HEK293T (cell line): ENCODE results near the gene NDUFA13.

Experiments used
- ELF4 ChIP-seq: fragments of 450-650 bp; IDR thresholded peaks from 2 replicates; pipeline ENCODE4 v1.6.1; 2017; ENCODE audit warnings: antibody characterized with exemption
- LEF1 ChIP-seq: fragments of 450-650 bp; IDR thresholded peaks from 2 replicates; pipeline ENCODE4 v1.6.1; 2017; ENCODE audit warnings: mild to moderate bottlenecking, borderline replicate concordance
- SP1 ChIP-seq: fragments of 450-650 bp; IDR thresholded peaks from 2 replicates; pipeline ENCODE4 v1.6.1; 2017
- TARDBP ChIP-seq: fragments of 450-650 bp; IDR thresholded peaks from 2 replicates; pipeline ENCODE4 v1.6.1; 2016

DNA sequence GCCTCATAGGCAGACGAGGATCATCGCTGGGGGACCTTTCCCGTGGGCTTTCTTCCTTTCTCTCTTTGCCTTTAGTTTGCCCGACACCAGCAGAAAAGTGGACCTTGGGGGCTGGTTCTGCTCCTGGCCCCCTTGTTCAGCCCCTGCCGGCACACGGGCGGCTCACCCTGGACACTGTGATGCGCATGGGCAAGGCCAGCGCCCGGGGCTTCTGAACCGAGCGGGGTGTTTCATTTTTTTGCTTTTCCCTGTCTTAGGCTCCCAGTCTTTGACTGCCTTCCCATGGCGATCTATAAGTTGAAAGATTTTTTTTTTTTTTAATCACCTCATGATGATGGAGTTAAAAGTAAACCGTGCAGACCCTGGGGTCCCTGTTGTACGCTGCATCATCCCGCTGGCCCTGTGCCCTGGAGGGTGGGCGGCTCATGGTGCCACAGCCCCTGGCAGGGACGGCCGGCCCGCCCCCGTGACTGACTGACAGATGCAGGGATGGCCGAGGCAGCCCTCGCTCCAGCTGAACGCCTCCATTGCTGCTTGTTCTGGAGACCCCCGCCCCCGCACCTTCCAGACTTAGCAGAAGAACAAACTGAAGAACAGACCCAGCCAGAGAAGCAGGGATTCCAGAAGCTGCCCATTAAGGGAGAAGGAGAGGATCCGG, 10.2 kb upstream of the NDUFA13 start:
- TF ChIP-seq ELF4 = no peak
- no peak for TF ChIP-seq LEF1
- no peak for TF ChIP-seq SP1
- no peak for TF ChIP-seq TARDBP
